ENCODE measurements around the gene YBX2.

YBX2 gene

DNA sequence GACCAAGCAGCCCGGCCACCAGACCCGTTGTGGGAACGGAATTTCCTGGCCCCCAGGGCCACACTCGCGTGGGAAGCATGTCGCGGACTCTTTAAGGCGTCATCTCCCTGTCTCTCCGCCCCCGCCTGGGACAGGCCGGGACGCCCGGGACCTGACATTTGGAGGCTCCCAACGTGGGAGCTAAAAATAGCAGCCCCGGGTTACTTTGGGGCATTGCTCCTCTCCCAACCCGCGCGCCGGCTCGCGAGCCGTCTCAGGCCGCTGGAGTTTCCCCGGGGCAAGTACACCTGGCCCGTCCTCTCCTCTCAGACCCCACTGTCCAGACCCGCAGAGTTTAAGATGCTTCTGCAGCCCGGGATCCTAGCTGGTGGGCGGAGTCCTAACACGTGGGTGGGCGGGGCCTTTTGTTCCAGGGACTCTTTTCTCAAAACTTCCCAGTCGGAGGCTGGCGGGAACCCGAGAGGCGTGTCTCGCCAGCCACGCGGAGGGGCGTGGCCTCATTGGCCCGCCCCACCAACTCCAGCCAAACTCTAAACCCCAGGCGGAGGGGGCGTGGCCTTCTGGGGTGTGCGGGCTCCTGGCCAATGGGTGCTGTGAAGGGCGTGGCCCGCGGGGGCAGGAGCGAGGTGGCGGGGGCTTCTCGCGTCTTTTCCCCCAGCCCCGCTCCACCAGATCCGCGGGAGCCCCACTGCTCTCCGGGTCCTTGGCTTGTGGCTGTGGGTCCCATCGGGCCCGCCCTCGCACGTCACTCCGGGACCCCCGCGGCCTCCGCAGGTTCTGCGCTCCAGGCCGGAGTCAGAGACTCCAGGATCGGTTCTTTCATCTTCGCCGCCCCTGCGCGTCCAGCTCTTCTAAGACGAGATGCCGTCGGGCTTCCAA is 13.1 kb downstream of the YBX2 start, which contains the start of gene SLC2A4:
Gene SLC2A4, plus strand, starts transcription at position 645 of the 879 bp plus-strand sequence. Its CDS starts 217 bp downstream, at position 862.
- H3K27me3 ChIP-seq, result no peaks in the 10 kb centered on the region
- no peaks in the 10 kb centered on the region for H3K36me3 ChIP-seq
- no peaks in the 10 kb centered on the region for H3K9me3 ChIP-seq
- TF ChIP-seq, protein P1, sequence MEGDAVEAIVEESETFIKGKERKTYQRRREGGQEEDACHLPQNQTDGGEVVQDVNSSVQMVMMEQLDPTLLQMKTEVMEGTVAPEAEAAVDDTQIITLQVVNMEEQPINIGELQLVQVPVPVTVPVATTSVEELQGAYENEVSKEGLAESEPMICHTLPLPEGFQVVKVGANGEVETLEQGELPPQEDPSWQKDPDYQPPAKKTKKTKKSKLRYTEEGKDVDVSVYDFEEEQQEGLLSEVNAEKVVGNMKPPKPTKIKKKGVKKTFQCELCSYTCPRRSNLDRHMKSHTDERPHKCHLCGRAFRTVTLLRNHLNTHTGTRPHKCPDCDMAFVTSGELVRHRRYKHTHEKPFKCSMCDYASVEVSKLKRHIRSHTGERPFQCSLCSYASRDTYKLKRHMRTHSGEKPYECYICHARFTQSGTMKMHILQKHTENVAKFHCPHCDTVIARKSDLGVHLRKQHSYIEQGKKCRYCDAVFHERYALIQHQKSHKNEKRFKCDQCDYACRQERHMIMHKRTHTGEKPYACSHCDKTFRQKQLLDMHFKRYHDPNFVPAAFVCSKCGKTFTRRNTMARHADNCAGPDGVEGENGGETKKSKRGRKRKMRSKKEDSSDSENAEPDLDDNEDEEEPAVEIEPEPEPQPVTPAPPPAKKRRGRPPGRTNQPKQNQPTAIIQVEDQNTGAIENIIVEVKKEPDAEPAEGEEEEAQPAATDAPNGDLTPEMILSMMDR (IDR thresholded peaks at IDR 0.05; ENCODE audit: low read depth, low read length), result no peak
- no peaks in the 10 kb centered on the region for H3K4me1 ChIP-seq
- peak; percentile 94 for DNase-seq
- H3K4me3 ChIP-seq (ENCODE audit: low read depth, low read length), result peak within 1 kb of the TSS; percentile 55

DNA sequence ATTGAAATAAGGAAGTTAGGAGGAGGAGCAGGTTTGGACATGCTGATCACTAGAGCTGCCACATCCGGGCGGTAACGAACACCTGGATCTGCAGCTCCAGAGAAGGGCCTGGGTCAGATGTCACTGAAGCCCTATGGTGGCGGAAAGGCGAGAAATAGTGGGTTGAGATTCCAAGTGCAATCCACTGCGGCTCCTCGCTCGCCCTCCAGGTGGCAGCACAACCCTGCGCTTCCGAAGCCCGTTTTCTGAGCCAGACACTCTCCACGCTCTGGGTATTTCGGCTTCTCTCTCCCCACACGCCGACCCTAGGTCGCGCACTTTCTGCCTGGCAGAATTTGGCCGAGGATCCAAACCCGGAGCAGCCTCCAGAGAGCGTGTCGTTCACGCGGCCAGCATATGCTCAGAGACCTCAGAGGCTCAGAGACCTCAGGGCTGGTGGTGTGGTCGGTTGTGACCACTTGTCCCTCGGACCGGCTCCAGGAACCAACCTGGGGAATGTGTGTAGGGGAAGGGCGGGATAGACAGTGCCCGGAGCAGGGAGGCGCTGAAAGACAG is 13.8 kb downstream of the YBX2 start:
- Histone ChIP-seq H3K4me1 (no peaks in the 10 kb centered on the region), H3K4me3 (ENCODE audit: low read depth, low read length) (peak overlapping the region; percentile 45)

GRCh38 chr17:7279448-7279847 is 15.0 kb downstream of the YBX2 start:
- Histone ChIP-seq H3K9me3 (no peaks in the 10 kb centered on the region), H3K27me3 (peaks cover 5% of the 10 kb centered on the region; the same call in 1 of the 2 replicates), H3K4me1 (no peaks in the 10 kb centered on the region), H3K4me3 (ENCODE audit: low read depth, low read length) (no peak overlapping the region), H3K36me3 (no peaks in the 10 kb centered on the region)
- no peak for DNase-seq
- TF ChIP-seq, protein P1 (IDR thresholded peaks at IDR 0.05; ENCODE audit: low read depth, low read length), result no peak

More for the DNA sequence above, 13.8 kb downstream of the YBX2 start:
- DNase-seq, result peak; percentile 78
- H3K9me3 ChIP-seq, result no peaks in the 10 kb centered on the region
- H3K36me3 ChIP-seq, result no peaks in the 10 kb centered on the region
- TF ChIP-seq, protein P1 (IDR thresholded peaks at IDR 0.05; ENCODE audit: low read depth, low read length), result peak; percentile 77
- no peaks in the 10 kb centered on the region for H3K27me3 ChIP-seq

DNA sequence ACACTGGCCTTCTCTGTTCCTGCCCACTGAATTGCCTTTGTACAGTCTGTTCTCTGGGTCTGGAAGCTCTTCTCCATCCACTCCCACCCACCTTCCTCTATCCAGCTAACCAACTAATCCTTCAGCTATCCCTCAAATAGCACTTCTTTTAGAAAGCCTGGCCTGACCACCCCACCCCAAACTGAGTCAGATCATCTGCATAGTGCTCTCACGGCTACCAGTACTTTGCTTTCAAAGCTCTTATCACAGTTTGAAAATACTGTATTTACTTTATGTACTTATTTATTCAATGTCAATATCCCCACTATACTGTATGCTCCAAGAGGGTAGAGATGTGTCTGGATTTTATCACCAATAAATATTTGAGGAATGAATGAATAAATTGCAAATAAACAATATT is 27.7 kb downstream of the YBX2 start:
- Histone ChIP-seq H3K36me3 (no peaks in the 10 kb centered on the region), H3K4me3 (ENCODE audit: low read depth, low read length) (no peak overlapping the region), H3K9me3 (no peaks in the 10 kb centered on the region), H3K27me3 (peaks cover 5% of the 10 kb centered on the region; the same call in 1 of the 2 replicates), H3K4me1 (no peaks in the 10 kb centered on the region)
- TF ChIP-seq, protein P1 (IDR thresholded peaks at IDR 0.05; ENCODE audit: low read depth, low read length), result no peak
- no peak for DNase-seq

GRCh38 chr17:7263801-7264078 is 30.7 kb downstream of the YBX2 start:
- TF ChIP-seq, protein P1 (IDR thresholded peaks at IDR 0.05; ENCODE audit: low read depth, low read length), result no peak
- no peaks in the 10 kb centered on the region for H3K36me3 ChIP-seq
- H3K9me3 ChIP-seq, result no peaks in the 10 kb centered on the region
- DNase-seq, result no peak
- H3K27me3 ChIP-seq, result peaks cover 5% of the 10 kb centered on the region; the same call in 1 of the 2 replicates
- no peaks in the 10 kb centered on the region for H3K4me1 ChIP-seq
- H3K4me3 ChIP-seq (ENCODE audit: low read depth, low read length), result no peak overlapping the region

All from BE2C (cell line).